Activated naive CD8-positive, alpha-beta T cell treated with anti-CD3 and anti-CD28 coated beads for 36 hours (primary cell): ENCODE measurements around the gene DCTN4. TPM values are rescaled to one million over a fixed set of nuclear protein-coding genes. Genes with fewer than 3 reads are reported as not detected.

Source experiments
- DNase-seq: peaks from one replicate; pipeline ENCODE4 v3.0.0; 2021
- H3K27ac Mint-ChIP-seq: one replicate; pipeline ENCODE4 v1.8.0; 2022; ENCODE audit warnings: mild to moderate bottlenecking, moderate library complexity, mixed read lengths
- H3K27me3 Mint-ChIP-seq: one replicate; pipeline ENCODE4 v1.8.0; 2022; ENCODE audit warnings: mild to moderate bottlenecking, mixed read lengths
- H3K36me3 Mint-ChIP-seq: one replicate; pipeline ENCODE4 v1.8.0; 2021; ENCODE audit warnings: mild to moderate bottlenecking, mixed read lengths
- H3K4me1 Mint-ChIP-seq: one replicate; pipeline ENCODE4 v1.8.0; 2021; ENCODE audit warnings: mixed read lengths
- H3K4me3 Mint-ChIP-seq: one replicate; pipeline ENCODE4 v1.8.0; 2022; ENCODE audit warnings: mild to moderate bottlenecking, moderate library complexity, mixed read lengths
- H3K9me3 Mint-ChIP-seq: one replicate; pipeline ENCODE4 v1.8.0; 2022; ENCODE audit warnings: mixed read lengths
- total RNA-seq, 2 experiments: library from RNA; stranded (reverse); gene quantifications; one replicate each; pipeline ENCODE4 v1.2.3, GENCODE V29; 2021

Gene DCTN4
- total RNA-seq, 2 experiments from 2014 or later: 33.7 to 37.4 TPM

DNA sequence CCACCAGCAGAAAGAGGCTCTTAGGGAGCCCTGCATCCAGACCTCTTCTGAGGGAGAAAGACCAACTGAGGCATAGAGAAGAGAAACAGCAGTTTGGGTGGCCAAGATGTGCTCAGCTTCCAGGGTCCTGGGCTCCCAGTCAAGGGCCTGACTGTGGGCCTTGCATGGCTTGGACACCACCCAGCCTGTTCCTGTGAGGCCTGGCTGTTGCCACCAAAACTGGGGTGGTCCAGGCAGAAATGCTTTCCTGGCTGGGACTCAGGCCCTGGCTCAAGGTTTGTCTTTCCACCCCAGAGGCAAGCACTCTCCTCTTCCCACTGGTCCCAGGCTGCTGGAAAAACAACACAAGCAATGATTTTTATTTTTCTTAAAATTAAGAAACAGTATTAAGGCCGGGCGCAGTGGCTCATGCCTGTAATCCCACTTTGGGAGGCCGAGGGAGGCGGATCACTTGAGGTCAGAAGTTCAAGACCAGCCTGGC, 84.4 kb downstream of the DCTN4 start:
- no peak for DNase-seq
- no peak overlapping the region for H3K4me3 Mint-ChIP-seq
- peaks cover 4% of the 10 kb centered on the region for H3K4me1 Mint-ChIP-seq
- H3K9me3 Mint-ChIP-seq: no peaks in the 10 kb centered on the region
- no peaks in the 10 kb centered on the region for H3K36me3 Mint-ChIP-seq
- no peak overlapping the region for H3K27ac Mint-ChIP-seq
- peaks cover 26% of the 10 kb centered on the region for H3K27me3 Mint-ChIP-seq

GRCh38 chr5:150672884-150673275, 85.9 kb downstream of the DCTN4 start:
- Mint-ChIP-seq H3K4me3 (no peak overlapping the region), H3K9me3 (no peaks in the 10 kb centered on the region), H3K27ac (no peak overlapping the region)

GRCh38 chr5:150672237-150672883, 86.5 kb downstream of the DCTN4 start:
- Mint-ChIP-seq H3K4me3 (peak overlapping the region; percentile 75), H3K9me3 (no peaks in the 10 kb centered on the region), H3K27ac (no peak overlapping the region), H3K4me1 (peaks cover 4% of the 10 kb centered on the region), H3K27me3 (peaks cover 26% of the 10 kb centered on the region), H3K36me3 (no peaks in the 10 kb centered on the region)
- DNase-seq: peak; percentile 18

More at GRCh38 chr5:150672884-150673275, 85.9 kb downstream of the DCTN4 start:
- Mint-ChIP-seq H3K4me1 (peaks cover 4% of the 10 kb centered on the region), H3K36me3 (no peaks in the 10 kb centered on the region), H3K27me3 (peaks cover 26% of the 10 kb centered on the region)
- no peak for DNase-seq

GRCh38 chr5:150671509-150672236, 87.1 kb downstream of the DCTN4 start:
- no peaks in the 10 kb centered on the region for H3K9me3 Mint-ChIP-seq
- peak overlapping the region; percentile 75 for H3K4me3 Mint-ChIP-seq
- DNase-seq: peak; percentile 24
- peaks cover 4% of the 10 kb centered on the region for H3K4me1 Mint-ChIP-seq
- H3K27ac Mint-ChIP-seq: no peak overlapping the region
- H3K27me3 Mint-ChIP-seq: peaks cover 26% of the 10 kb centered on the region
- no peaks in the 10 kb centered on the region for H3K36me3 Mint-ChIP-seq

GRCh38 chr5:150670948-150671310, 87.9 kb downstream of the DCTN4 start:
- no peak for DNase-seq
- Mint-ChIP-seq H3K36me3 (no peaks in the 10 kb centered on the region), H3K4me3 (no peak overlapping the region), H3K4me1 (peaks cover 4% of the 10 kb centered on the region), H3K27ac (no peak overlapping the region), H3K9me3 (no peaks in the 10 kb centered on the region), H3K27me3 (peaks cover 26% of the 10 kb centered on the region)

GRCh38 chr5:150670275-150670947, 88.4 kb downstream of the DCTN4 start:
- H3K4me3 Mint-ChIP-seq: no peak overlapping the region
- peaks cover 4% of the 10 kb centered on the region for H3K4me1 Mint-ChIP-seq
- H3K27ac Mint-ChIP-seq: no peak overlapping the region
- peaks cover 26% of the 10 kb centered on the region for H3K27me3 Mint-ChIP-seq
- no peak for DNase-seq
- H3K9me3 Mint-ChIP-seq: no peaks in the 10 kb centered on the region
- H3K36me3 Mint-ChIP-seq: no peaks in the 10 kb centered on the region

- no peak for DNase-seq
- H3K4me3 Mint-ChIP-seq: no peak overlapping the region
- H3K27ac Mint-ChIP-seq: no peak overlapping the region
- H3K27me3 Mint-ChIP-seq: peaks cover 2% of the 10 kb centered on the region
- H3K36me3 Mint-ChIP-seq: no peaks in the 10 kb centered on the region
- H3K4me1 Mint-ChIP-seq: no peaks in the 10 kb centered on the region
- H3K9me3 Mint-ChIP-seq: no peaks in the 10 kb centered on the region
Measured at GRCh38 chr5:150665044-150665443, 93.8 kb downstream of the DCTN4 start.

- Mint-ChIP-seq H3K27ac (no peak overlapping the region), H3K4me1 (no peaks in the 10 kb centered on the region), H3K4me3 (no peak overlapping the region), H3K27me3 (no peaks in the 10 kb centered on the region), H3K36me3 (no peaks in the 10 kb centered on the region), H3K9me3 (no peaks in the 10 kb centered on the region)
- no peak for DNase-seq
Measured at GRCh38 chr5:150663936-150664335, 94.9 kb downstream of the DCTN4 start.

- no peaks in the 10 kb centered on the region for H3K4me1 Mint-ChIP-seq
- H3K9me3 Mint-ChIP-seq: no peaks in the 10 kb centered on the region
- H3K4me3 Mint-ChIP-seq: no peak overlapping the region
- DNase-seq: no peak
- no peaks in the 10 kb centered on the region for H3K27me3 Mint-ChIP-seq
- no peaks in the 10 kb centered on the region for H3K36me3 Mint-ChIP-seq
- no peak overlapping the region for H3K27ac Mint-ChIP-seq
Measured at GRCh38 chr5:150662731-150663516, 95.9 kb downstream of the DCTN4 start.

DNA sequence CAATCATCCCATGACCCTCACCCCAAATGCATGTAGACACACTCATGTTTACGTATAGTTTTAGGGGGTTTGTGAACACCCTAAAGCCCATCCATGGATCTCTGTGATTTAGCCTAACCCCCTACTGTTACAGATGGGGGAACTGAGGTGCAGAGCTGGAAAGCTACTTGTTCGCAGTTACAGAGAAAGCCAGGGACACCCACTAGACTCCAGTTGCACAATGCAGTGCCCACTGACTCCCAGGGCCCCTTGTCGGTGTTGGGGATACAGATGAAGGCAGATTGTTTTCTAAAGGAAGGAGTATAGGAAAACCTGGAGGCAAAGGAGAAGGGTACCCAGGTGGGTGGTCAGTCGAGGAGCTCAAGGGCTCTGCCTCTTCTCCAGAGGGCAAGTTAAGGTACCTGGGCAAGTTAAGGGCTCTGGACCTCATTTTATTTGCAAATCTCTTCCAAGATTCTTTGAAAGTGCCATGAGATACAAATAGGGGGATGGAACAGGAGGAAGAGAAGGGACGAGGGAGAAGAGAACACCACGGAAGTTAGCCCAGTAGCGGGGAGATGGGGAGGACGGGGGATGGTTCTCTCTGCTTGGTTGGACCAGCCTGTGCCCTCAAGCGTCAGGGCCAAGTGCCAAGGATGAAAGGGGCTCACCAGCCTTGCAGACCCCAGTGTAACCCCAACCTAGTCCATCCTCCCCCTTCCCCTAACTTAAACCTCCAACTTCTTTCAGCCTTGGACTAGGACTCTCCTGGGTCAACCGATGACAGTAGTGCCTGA, 96.8 kb downstream of the DCTN4 start:
- Mint-ChIP-seq H3K9me3 (no peaks in the 10 kb centered on the region), H3K4me1 (no peaks in the 10 kb centered on the region), H3K27me3 (no peaks in the 10 kb centered on the region), H3K27ac (no peak overlapping the region), H3K36me3 (no peaks in the 10 kb centered on the region), H3K4me3 (no peak overlapping the region)
- DNase-seq: no peak

DNA sequence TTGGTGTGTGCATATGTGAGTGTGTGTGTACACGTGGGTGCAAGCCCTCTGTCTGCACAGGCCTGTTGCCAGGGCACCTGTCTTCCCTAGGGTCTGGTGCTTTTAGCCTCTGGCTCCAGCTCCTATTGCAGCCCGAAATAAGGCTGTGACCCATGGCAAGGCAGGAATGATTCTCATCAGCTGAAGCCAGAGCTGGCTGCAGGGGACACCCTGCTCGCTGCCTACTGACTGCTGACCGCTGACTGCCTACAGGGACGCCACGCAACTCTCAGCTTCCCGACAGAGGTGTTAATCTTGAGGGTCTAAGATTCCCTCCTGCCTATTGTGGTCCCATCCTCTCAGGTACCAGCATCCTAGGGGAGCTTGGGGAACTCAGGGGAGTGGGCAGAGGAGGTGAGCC, 97.7 kb downstream of the DCTN4 start, which contains the start of gene MYOZ3:
Gene MYOZ3, plus strand, starts transcription at position 166 of the 400 bp plus-strand sequence. CDS start 1,691 bp downstream, outside the sequence.
- Mint-ChIP-seq H3K4me3 (no peak within 1 kb of the TSS), H3K4me1 (no peaks in the 10 kb centered on the region), H3K27me3 (no peaks in the 10 kb centered on the region), H3K36me3 (no peaks in the 10 kb centered on the region), H3K9me3 (no peaks in the 10 kb centered on the region), H3K27ac (no peak within 1 kb of the TSS)
- no peak for DNase-seq

DNA sequence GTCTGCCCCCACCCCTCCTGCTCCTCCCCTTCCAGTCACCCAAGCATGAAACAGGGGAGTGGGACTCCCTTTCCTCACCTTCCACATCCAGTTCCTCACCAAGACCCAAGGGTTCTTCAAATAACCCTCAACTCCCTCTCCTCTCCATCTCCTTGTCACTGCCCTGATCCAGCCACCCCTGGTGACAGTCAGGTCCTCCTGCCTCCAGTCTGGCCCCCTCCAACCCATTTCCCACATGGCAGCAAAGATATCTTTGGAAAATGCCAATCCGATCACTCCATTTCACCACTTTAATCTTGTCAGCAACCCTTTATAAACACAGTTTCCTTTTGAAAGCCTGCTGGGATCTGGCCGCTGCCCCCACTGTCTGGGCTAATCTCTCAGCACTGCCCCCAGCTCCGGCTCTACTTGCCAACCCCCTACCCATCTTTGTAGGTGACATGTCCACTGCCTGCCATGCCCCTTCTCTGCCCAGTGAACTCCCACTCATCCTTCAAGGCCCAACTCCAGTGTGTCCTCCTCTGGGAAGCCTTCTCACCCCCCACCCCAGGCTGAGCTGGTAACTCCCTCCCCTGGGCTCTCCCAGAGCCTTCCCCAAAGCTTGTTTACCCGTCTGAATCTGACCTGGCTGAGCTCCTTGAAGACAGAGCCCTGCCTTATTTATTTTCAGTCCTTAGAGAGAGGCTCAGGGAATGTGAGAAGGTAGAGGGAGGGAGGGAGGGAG, 98.5 kb downstream of the DCTN4 start:
- H3K9me3 Mint-ChIP-seq: no peaks in the 10 kb centered on the region
- no peak for DNase-seq

DNA sequence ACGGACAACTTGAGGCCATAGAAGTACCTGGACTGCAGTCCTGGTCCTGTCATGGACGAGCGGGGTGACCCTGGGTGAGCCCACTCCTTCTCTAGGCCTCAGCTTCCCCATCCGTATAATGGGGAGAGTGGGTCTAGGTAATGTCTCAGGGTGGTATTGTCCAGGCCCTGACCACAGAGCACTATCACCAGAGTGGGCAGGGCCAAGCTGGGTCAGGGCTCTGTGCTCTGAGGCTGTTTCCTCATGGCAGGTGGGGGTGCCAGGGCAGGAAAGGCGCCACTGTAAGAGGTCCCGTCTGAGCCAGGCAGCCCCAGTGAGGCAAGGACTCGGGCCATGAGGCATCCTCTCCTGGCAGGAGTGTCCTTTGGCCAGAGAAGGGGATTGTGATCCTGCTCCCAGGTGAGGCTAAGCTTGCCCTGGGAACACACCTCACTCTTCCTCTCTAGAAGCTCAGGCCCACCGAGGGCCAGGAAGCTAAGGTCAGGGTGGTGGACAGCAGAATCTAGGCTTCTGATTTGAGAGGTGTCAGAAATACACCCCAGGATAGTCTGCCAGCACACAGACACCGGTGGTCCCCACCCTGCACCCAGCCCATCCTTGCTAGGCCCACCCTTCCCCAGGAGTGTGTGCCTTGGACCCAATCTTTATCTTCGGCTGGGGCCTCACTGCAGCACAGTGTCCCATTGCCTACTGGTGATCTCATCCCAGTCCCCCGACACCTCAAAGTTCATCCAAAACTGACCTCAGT, 99.3 kb downstream of the DCTN4 start:
- H3K36me3 Mint-ChIP-seq: no peaks in the 10 kb centered on the region
- peaks cover 2% of the 10 kb centered on the region for H3K4me1 Mint-ChIP-seq
- no peaks in the 10 kb centered on the region for H3K27me3 Mint-ChIP-seq
- no peak for DNase-seq
- H3K4me3 Mint-ChIP-seq: no peak overlapping the region
- no peak overlapping the region for H3K27ac Mint-ChIP-seq
- H3K9me3 Mint-ChIP-seq: no peaks in the 10 kb centered on the region

More for the DNA sequence above, 98.5 kb downstream of the DCTN4 start:
- peaks cover 2% of the 10 kb centered on the region for H3K4me1 Mint-ChIP-seq
- H3K27ac Mint-ChIP-seq: no peak overlapping the region
- no peaks in the 10 kb centered on the region for H3K27me3 Mint-ChIP-seq
- H3K4me3 Mint-ChIP-seq: no peak overlapping the region
- no peaks in the 10 kb centered on the region for H3K36me3 Mint-ChIP-seq
